Measurements from ENCODE around the gene PKD1L1.

GRCh38 chr7:47812429-47813136 lies 135.7 kb downstream of the PKD1L1 start:
- TF ChIP-seq GABPA (IDR thresholded peaks at IDR 0.05; ENCODE audit: low read depth) (no peak), RCOR1 (IDR thresholded peaks at IDR 0.05; ENCODE audit: low read length) (no peak), RXRA (IDR thresholded peaks at IDR 0.05; ENCODE audit: borderline replicate concordance, low read depth) (no peak), MXI1 (IDR thresholded peaks at IDR 0.05; ENCODE audit: low read depth, low read length) (no peak), RFX5 (IDR thresholded peaks at IDR 0.05; ENCODE audit: low read length) (no peak), POLR2AphosphoS5 (IDR thresholded peaks at IDR 0.05; ENCODE audit: low read depth, low read length) (no peak), YY1 (IDR thresholded peaks at IDR 0.05; ENCODE audit: low read depth) (no peak), FOXJ3 (CRISPR knock-in tag; IDR thresholded peaks at IDR 0.05) (no peak), REST (IDR thresholded peaks at IDR 0.05; ENCODE audit: low read depth, low read length) (no peak), USF2 (IDR thresholded peaks at IDR 0.05; ENCODE audit: borderline replicate concordance, low read depth, low read length) (no peak)
- TF ChIP-seq, protein P1, sequence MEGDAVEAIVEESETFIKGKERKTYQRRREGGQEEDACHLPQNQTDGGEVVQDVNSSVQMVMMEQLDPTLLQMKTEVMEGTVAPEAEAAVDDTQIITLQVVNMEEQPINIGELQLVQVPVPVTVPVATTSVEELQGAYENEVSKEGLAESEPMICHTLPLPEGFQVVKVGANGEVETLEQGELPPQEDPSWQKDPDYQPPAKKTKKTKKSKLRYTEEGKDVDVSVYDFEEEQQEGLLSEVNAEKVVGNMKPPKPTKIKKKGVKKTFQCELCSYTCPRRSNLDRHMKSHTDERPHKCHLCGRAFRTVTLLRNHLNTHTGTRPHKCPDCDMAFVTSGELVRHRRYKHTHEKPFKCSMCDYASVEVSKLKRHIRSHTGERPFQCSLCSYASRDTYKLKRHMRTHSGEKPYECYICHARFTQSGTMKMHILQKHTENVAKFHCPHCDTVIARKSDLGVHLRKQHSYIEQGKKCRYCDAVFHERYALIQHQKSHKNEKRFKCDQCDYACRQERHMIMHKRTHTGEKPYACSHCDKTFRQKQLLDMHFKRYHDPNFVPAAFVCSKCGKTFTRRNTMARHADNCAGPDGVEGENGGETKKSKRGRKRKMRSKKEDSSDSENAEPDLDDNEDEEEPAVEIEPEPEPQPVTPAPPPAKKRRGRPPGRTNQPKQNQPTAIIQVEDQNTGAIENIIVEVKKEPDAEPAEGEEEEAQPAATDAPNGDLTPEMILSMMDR (IDR thresholded peaks at IDR 0.05) = no peak
- TF ChIP-seq, protein P2, sequence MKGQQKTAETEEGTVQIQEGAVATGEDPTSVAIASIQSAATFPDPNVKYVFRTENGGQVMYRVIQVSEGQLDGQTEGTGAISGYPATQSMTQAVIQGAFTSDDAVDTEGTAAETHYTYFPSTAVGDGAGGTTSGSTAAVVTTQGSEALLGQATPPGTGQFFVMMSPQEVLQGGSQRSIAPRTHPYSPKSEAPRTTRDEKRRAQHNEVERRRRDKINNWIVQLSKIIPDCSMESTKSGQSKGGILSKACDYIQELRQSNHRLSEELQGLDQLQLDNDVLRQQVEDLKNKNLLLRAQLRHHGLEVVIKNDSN (IDR thresholded peaks at IDR 0.05; ENCODE audit: borderline replicate concordance, low read depth) = no peak
- TF ChIP-seq, protein P3, sequence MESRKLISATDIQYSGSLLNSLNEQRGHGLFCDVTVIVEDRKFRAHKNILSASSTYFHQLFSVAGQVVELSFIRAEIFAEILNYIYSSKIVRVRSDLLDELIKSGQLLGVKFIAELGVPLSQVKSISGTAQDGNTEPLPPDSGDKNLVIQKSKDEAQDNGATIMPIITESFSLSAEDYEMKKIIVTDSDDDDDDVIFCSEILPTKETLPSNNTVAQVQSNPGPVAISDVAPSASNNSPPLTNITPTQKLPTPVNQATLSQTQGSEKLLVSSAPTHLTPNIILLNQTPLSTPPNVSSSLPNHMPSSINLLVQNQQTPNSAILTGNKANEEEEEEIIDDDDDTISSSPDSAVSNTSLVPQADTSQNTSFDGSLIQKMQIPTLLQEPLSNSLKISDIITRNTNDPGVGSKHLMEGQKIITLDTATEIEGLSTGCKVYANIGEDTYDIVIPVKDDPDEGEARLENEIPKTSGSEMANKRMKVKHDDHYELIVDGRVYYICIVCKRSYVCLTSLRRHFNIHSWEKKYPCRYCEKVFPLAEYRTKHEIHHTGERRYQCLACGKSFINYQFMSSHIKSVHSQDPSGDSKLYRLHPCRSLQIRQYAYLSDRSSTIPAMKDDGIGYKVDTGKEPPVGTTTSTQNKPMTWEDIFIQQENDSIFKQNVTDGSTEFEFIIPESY (IDR thresholded peaks at IDR 0.05; ENCODE audit: borderline replicate concordance, low read depth) = no peak

Data from SK-N-SH (cell line).